ENCODE measurements around the gene TMEM205.

DNA sequence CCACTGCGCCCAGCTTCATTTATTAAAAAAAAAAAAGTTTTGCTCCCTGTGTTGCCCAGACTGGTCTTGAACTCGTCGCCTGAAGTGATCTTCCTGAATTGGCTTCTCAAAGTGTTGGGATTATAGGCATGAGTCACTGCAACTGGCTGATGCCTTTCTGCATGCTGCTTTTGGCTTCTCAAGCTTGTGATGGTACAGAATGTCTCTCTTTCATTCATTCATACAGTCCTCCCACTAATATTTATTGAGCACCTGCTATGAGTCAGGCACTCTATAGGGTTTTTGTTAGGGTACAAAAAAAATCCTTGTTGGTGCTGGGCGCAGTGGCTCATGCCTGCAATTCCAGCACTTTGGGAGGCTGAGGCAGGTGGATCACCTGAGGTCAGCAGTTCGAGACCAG, 41.1 kb downstream of the TMEM205 start:
- TF ChIP-seq, protein P1, sequence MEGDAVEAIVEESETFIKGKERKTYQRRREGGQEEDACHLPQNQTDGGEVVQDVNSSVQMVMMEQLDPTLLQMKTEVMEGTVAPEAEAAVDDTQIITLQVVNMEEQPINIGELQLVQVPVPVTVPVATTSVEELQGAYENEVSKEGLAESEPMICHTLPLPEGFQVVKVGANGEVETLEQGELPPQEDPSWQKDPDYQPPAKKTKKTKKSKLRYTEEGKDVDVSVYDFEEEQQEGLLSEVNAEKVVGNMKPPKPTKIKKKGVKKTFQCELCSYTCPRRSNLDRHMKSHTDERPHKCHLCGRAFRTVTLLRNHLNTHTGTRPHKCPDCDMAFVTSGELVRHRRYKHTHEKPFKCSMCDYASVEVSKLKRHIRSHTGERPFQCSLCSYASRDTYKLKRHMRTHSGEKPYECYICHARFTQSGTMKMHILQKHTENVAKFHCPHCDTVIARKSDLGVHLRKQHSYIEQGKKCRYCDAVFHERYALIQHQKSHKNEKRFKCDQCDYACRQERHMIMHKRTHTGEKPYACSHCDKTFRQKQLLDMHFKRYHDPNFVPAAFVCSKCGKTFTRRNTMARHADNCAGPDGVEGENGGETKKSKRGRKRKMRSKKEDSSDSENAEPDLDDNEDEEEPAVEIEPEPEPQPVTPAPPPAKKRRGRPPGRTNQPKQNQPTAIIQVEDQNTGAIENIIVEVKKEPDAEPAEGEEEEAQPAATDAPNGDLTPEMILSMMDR (IDR thresholded peaks at IDR 0.05; ENCODE audit: low read depth, low read length, poor library complexity, severe bottlenecking), result no peak
- no peak for TF ChIP-seq EZH2phosphoT487 (IDR thresholded peaks at IDR 0.05; ENCODE audit: borderline replicate concordance, low read length)
